ENCODE data around the gene ATXN7L1.

Gene ATXN7L1

DNA sequence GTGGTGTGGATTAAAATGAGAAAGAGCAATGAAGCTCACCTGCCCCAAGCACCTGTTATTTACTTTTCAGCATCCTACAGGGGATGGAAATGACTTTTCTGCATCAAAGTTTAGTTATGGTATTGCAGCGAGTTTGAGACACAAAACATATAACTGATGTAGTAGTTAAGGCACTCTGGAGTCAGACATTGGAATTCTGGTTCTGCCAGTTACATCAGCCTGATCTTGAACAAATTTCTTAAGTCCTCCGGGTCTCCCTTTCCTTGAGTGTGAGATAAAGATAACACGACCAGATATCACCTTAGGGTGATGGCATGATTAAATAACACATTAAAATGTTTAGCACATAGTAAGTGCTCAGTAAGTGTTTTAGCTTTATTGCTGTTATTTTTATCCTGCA, 97.4 kb downstream of the ATXN7L1 start:
- no peak for DNase-seq (ENCODE audit: low spot score)

DNA sequence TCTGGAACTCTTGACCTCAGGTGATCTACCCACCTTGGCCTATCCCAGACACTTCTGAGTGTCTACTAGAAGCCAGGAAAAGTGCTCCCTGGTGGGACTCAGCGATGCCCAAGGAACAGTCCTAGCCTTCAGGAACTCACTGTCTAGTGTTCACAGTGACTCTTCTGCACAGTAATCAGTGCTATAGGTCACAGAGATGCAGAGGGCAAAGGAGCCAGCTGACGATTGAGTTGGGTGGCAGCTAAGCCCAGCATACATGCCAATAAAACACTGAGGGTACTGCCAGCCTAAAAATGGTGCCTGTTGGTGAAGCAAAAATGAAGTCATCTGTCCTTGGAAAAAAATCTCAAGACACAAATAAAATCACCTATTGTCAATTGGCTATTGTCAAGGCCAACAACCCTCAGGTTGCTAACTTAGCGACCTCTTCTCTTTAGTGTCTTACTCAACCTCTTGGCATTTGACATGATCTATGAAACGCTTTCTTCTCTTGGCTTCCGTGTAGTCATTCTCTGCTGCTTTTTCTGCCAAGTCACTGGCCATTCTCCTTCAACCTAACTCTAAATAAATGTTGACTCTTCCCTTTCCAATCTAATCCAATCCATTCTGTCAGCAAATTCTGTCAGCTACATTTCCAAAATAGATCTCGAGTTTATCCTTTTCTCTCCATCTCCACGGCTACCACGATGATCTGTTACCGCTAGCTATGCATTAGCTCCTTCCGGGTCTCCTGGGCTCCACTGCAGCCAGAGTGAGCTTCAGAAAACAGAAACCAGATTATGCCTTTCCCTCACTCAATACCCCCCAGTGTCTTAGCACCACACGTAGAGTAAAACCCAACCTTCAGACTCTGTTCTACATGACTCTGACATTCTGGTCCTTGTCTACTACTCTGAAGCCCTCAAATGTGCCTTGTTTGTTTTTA, 99.2 kb downstream of the ATXN7L1 start:
- DNase-seq (ENCODE audit: low spot score), result no peak

DNA sequence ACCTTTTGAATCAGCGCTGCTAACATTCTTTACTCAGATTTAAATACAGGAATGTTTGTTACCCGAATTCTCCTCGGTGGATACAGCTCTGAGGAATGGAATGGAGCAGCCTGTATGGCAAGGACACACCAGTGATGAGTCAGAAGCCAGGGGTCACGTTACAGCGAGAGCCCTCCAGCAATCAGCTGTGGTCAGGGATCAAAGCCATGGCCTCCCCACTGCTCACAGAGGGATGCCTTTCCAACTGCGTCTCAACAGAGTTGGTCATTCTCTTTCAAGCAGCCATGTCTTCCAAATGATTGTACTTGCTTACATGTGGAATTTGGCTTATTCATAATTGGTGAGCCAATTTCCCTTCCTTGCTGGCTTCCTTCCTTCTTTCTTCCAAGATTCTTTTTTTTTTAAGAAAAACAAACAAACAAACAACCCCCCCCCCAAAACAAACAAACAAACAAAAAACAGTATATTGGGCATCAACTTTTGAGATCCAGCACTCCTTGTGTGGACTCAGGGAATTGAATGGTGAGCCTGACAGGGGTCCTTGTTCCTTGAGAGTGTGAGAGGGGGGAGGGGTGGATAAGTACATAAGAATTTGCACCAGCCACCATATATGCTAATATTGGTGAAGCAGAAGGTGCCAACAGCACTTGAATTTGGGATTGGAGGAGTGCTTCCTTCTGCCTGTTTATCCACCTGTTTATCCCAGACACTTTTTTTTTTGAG, 100.2 kb downstream of the ATXN7L1 start:
- no peak for DNase-seq (ENCODE audit: low spot score)

DNA sequence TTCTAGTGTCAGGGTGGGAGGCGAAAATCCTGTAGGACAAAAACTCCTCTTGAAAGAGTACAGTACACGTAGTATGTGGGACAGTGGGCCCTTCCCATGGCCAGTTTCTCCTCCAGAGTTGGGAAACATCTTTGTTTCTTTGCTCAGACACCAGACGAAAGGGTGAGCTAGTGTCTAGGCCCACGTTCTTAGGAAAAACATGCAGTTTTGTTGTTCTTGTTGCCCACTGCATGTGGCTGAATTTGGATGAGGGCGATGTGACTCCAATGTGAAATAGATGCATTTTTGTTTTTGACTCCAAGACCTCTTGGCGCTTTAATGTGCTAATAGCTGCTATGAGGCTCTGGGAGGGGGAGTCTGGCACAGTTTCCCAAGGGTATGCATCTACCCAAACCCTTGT, 100.8 kb downstream of the ATXN7L1 start:
- DNase-seq (ENCODE audit: low spot score), result no peak

DNA sequence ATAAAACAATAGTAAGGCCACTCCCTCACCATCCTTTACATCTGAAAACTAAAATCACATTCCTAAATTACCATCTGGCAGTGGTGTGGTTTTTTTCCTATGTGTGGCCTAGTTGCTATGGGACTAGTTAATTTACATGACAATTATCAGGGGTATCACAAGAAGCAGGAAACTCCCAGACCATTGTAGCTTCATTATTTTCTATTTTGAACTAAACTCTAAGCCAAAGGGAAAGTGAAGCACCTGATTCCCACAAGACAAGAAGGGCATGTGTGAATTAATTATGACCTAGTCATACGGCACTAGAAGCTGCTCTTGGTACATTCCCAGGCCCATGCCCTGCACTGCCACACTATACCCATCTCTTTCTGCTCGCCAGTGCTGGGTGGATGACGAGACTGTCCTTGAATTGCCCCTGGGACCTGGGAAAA, 103.4 kb downstream of the ATXN7L1 start:
- no peak for DNase-seq (ENCODE audit: low spot score)

DNA sequence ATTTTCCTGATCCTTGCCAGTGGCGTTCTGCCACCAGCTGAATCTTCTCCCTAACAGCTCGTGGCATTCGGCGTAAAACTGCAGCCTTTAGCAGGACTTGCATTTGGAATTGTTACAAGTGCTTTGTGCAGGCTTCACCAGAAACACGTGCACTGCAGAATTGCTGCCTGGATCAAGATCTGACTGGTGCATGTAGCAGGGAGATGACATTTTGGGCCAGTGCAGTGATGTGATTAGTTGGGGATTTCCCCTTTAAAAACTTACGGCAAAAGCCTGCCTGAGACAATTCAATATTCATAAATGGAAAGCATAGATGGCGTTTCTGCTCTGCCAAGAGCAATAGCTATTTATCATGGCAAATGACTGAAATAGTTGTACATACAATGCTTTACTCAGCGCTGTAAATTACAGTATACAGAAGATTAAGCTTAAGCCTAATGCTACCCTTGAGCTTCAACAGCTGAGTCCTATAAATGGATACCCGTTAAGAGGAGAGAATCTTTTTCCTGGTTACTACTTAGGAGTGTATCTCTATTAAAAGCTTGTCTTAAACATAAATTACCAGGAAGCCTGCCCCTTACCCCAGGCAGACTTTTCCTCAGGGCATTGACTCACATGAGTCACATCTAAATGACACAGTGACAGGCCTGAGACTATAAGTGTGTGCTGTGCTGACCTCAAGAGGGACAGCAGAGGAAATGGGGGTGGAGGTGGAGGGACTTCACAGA, 106.3 kb downstream of the ATXN7L1 start:
- DNase-seq (ENCODE audit: low spot score), result no peak

DNA sequence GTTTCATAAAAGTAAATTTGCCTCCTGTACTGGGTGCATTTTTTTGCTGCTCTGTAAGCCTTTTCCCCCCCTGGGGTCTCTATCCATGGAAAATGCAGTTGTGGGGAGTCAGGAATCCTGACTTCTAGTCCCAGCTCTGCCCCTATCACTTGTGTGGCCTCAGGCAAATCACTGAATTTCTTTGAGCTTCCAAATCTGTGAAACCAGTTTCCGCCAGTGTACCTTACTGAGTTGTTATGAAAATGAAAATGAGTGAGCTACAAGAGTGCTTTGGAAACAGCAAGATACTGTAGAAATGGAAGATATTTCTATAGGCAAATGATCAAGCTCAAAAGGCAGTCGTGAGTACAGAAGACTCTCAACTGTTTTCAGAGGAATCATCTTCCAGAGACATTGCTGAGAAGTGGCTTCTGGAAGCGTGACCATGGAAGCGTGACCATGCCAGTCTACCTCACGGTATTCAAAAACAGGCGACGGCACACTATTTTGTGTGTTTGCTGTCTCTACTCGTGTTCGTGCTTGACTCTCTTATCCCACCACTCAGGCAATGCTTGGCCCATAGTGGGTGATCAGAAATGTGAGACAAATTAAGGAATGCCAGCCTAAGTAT, 107.4 kb downstream of the ATXN7L1 start:
- no peak for DNase-seq (ENCODE audit: low spot score)

DNA sequence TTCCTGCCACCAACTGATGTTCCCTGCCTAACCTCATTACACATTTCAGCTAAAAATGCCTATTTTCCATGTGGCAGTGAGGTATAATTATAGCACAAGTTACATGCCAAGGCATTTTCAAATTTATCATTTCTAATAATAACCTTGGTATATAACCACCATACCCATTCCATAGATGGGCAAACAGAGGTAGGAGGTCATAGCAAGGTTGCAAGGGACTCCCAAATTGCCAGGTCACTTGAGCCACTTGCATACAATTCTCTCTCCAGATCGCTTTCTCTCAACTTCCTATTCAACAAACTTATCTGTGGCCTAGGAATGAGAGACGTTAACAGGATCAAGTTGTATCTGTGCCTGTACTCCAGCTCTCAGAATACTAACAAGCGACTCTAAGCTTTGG, 108.3 kb downstream of the ATXN7L1 start:
- no peak for DNase-seq (ENCODE audit: low spot score)

DNA sequence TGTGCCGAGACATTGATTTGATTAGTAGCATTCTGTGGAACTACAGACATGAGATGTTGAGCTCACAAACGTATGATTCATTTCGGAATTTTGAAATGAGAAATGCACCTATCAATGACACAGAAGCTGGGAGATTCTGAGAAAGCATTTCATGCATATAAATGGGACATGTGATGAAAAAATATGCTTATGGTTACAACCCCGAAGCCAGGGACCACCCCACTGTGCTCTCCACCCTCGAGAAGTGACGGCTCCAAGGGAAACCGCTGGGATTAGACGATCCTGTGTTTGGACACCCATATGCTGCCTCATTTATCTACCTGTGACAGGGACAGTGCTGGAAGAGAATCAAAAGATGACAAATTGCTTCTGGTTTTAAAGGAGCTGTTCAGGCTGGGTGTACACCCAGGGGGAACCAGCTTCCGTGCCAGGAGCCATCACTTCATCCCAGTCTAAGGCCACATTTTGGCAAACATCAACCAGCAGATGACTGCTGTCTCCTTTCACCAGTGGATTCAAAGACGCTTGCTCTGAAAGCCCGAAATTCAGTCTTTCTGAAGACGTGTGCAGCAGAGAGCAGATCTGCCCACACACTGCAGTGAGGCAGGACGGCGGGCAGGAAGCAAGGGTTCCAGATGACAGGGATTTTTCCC, 109.9 kb downstream of the ATXN7L1 start:
- no peak for DNase-seq (ENCODE audit: low spot score)

DNA sequence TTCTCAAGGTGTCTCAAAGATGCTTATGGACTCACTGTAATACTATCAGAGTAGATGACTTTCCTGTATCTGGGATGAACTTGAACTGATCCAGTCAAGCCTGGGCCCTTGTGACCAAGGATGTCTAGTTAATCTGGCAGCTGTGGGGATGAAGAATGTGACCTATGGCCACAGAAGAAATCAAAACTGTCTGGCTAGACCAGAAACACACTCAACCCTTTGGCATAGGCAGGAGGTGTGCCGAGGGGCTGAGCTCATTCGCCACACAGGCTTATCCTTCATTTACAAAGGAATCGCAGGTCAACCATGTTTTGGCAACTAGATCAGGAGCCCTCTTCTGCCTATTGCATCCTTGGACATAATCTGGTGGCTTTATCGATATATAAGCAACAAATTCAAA, 110.6 kb downstream of the ATXN7L1 start:
- no peak for DNase-seq (ENCODE audit: low spot score)

DNA sequence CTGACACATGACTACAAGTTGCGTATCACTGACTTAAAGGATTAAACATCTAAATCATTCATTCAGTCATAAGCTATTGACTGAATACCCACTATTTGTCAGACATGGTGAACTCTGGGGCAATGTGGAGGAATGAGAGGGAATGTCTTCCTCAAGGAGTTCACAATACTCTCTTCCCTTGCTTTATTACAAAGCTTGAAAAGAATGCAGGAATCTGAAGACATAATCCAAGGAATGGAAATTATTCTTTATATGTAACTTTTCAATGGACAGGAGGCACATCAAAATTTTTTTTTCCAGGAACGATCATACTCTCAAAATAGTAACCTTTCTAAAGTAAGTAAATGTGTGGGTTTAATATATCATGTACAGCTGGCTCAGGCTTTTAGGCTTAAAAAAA, 111.9 kb downstream of the ATXN7L1 start:
- no peak for DNase-seq (ENCODE audit: low spot score)

DNA sequence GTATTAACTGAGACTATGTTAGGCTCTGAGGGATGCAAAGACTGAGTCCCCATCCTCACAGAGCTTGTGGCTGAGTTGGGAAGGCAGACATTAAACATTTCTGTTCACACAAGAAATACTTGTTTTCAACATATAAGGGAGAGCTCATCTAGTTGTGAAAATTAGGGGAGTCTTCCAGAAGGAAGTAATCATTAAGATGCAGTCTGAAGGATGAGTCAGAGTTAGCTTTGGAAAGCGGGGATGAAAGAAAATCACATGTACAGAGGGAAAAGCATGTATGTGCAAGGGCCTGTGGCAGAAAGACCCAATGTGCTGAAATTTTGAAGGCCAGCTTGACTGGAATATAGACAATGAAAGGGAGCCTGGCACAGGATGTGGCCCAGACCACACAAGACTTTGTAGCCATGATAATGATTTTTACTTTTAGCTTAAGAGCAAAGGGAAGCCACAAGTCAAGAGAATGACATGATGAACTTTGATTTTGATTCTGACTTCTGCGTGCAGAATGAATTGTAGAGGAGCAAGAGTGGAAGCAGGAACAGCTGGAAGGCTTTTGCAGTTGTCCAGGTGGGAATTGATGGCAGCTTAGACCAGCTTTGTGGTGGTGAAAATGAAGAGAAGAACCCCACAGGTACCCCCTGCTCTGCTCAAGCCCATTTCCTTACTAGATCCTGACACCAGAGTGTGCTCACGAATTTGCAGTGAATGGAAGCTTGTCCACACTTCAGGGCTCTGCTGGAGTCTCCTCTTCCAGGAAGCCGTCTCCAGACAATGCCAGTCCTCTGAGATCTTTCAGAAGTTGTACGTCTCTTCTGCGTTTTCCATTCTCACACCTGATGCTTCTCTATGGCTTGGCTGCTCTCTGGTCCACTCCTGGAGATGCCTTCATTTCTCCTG, 115.6 kb downstream of the ATXN7L1 start:
- DNase-seq (ENCODE audit: low spot score), result no peak

DNA sequence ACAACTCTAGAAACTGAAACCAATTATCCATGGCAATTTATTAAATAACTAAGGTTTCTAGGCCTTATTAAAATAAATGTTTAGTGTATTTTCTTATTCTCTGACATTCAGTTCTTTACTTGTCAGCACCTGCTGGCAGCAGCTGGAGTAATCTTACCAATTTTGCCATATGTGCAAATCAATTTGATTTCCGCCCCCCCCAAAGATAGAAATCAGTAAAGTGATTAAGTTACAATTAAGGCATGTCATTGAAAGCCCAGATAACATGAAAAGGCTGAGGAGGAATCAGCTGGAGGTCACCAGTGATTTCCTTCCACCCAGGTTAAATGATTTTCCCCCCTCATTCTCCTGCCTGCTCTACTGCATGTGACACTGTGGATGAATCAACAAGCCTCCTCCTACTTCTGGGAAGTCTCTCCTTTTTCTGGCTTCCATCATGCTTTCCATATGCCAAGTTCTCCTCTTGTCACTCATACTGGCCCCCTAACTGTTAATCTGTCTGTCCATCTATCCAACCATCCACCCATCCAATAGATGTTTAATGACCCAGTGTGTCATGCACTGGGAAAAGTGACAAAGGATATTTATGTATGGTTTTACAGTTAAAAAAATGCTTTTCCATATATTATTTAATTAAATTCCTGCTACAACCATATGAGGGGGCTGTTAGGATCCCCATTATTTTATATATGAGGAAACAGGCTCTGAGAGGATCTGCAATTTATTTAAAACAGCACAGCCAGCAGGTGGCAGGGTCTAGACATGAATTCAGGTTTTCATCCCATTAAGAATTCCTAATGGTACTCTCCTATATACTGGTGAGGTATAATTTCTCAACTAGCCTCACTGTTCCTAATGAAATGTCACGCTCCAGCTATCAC, 116.5 kb downstream of the ATXN7L1 start:
- DNase-seq (ENCODE audit: low spot score), result peak; percentile 33

DNA sequence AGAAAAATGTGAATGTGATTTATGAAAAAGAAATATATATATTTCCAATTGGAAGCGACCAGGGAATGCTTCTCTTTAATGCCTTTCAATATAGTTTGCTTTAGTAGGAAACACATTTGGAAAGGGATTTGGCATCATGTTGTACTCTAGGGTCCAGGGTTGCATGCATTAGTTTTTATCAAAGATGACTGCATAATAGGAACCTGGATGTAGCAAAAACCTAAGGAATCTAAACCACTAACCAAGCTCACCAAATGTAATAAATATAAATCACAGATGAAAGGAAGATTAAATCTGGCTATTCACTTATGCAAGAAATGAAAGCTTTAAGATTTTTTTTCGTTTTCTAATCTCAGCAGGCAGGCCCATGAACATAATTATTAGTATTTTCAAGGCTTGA, 120.0 kb downstream of the ATXN7L1 start:
- DNase-seq (ENCODE audit: low spot score), result no peak

DNA sequence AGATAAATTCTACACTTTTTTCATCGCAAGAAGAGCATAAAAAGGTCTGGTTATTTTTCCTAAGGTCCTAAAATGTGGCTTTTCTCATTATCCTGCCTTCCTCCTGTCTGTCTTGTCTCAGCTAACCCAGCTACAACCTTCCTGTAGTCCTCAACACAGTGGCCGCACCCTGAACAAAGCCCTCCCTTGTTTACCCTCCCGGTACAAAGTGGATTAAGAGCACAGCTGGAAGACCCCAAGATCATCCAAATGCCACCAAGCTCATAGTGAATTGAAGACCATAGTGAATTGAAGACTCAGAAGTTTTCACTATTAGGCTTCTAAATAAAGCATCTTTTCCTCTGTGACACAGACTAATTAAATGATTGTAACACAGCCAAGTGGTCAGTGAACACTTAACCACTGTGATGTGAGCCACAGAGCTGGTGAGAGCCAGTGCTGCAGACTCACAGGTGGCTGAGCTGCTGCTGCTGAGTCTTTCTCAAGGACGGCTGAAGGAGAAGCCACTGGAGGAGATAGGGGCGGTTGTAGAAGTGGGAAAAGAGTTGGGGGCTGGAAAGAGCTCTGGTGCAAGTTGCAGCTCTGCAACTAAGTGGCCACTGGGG, 123.6 kb downstream of the ATXN7L1 start:
- peak; percentile 14 for DNase-seq (ENCODE audit: low spot score)

DNA sequence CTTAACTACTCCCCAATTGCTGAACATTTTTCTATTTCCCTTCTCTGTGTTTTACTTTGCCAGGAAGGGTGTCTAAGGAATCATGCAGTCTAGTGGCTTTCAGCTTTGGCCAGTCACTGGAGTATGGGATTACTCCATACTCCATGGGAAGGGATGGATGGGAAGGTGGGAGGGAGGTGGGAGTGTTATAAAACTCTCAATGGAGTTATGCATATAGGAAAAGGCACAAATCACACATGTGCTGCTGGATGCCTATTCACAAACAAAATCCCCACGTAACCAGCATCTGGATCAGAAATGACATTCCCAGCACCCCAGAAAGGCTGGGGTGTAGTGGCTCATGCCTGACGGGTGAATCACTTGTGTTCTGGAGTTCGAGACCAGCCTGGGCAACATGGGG, 125.3 kb downstream of the ATXN7L1 start:
- DNase-seq (ENCODE audit: low spot score), result no peak

DNA sequence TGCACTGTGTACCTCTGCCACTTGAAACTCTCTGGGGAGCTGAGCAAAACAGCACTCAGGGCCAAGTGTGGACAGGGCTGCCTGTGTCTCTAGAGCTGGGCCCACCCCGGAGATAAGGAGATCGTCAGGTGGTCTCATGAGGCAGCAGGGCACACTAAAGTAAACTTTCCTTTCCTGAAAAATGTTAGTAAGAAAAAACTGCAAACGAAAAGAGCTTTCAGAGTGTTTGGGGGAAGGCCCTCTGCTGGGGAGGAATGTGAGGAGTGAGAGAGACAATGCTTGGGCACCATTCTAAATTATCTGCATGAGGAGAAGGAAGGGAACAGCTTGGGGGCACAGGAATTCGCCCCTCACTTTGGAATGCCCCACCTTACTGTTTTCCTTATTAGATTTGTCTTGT, 127.7 kb downstream of the ATXN7L1 start:
- no peak for DNase-seq (ENCODE audit: low spot score)

DNA sequence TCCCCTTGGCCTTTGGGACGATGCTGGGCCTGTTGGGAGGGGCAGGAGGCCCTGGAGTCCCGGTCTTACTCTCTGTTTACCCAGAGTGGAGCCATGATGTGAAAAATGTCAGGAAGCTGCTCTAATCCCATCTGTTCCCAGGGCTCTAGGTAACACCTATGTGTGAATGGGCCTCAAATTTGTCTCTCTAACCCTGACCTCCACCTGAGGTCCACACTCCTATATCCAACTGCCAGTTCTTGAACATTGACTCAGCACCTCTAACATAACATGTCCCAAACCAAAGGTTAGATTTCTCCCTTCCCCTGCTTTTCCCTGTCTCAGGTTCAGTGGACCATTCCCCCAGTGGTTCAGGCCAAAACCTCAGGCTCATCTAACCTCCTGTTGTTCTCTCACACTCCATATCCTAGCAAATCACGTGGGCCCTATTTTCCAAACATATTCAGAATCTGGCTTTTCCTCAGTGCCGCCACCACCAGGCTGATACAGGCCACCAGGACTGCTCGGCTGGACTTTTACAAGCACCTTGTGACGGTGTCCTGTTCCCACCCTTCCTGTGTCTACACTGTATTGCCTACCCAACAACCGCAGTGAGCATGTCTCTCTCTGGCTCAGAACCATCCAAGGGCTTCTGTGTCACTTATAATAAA, 130.6 kb downstream of the ATXN7L1 start:
- no peak for DNase-seq (ENCODE audit: low spot score)

DNA sequence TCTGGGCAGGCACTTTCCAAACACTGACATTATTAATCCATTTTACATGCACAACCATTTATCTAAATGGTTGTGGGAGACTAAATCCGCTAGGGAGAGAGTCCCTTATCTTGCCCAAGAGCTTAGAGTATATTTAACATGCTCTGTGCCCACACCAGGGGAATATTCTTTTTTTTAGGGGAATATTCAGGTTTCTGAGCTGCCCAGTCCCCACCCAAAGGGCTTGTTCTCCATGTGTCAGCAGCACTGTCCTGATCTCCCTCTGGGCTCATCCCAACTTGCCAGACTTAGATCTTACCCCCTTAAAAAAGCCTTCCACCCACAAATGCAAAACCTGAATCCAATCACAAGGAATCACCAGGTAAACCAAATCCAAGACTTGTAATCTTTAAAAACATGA, 132.1 kb downstream of the ATXN7L1 start:
- DNase-seq (ENCODE audit: low spot score), result no peak
